MM.1S (cell line): ENCODE data around the gene CPT1C.

Experiments used
- EZH2 ChIP-seq: fragments of 300-600 bp; sonication (generic); optimal IDR thresholded peaks from 2 replicates; pipeline ENCODE3; 2017; ENCODE audit warnings: low read depth, mild to moderate bottlenecking, antibody characterized with exemption, low read length, mixed read lengths
- EZH2phosphoT487 ChIP-seq: fragments of 300-600 bp; sonication (generic); IDR thresholded peaks from 2 replicates; pipeline ENCODE4 v1.6.1; 2018; ENCODE audit warnings: antibody characterized with exemption, low read length
- TF ChIP-seq, protein P1 (sequence below): fragments of 300-600 bp; sonication (generic); IDR thresholded peaks from 2 replicates; pipeline ENCODE4 v1.5.1; 2016; ENCODE audit warnings: antibody characterized with exemption, low read length, mixed read lengths

GRCh38 chr19:49681830-49682229, 9.1 kb upstream of the CPT1C start:
- TF ChIP-seq, protein P1, sequence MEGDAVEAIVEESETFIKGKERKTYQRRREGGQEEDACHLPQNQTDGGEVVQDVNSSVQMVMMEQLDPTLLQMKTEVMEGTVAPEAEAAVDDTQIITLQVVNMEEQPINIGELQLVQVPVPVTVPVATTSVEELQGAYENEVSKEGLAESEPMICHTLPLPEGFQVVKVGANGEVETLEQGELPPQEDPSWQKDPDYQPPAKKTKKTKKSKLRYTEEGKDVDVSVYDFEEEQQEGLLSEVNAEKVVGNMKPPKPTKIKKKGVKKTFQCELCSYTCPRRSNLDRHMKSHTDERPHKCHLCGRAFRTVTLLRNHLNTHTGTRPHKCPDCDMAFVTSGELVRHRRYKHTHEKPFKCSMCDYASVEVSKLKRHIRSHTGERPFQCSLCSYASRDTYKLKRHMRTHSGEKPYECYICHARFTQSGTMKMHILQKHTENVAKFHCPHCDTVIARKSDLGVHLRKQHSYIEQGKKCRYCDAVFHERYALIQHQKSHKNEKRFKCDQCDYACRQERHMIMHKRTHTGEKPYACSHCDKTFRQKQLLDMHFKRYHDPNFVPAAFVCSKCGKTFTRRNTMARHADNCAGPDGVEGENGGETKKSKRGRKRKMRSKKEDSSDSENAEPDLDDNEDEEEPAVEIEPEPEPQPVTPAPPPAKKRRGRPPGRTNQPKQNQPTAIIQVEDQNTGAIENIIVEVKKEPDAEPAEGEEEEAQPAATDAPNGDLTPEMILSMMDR = no peak
- TF ChIP-seq EZH2 = no peak
- TF ChIP-seq EZH2phosphoT487 = no peak
